GM12878 (cell line): ENCODE measurements around the gene GPC5. TPM values are rescaled to one million over a fixed set of nuclear protein-coding genes. Genes with fewer than 3 reads are reported as not detected.

ENCODE experiments used
- ATAC-seq: fragments of 200-7000 bp; cut with Tn5 transposase; 3 replicates; pipeline ENCODE4 v1.9.1; 2020; ENCODE audit warnings: mild to moderate bottlenecking, moderate library complexity
- BruUV-seq: library from RNA; stranded (reverse); fragments of 400-500 nt; replicated peaks from 2 replicates; lab custom pipeline; 2021; lab: Mats Ljungman, UMichigan
- CTCF ChIA-PET: fragments of 300-600 bp; sonication (Branson Sonifier 250); formaldehyde crosslinking; extraction: SDS; loops from one replicate; lab custom pipeline; 2021; ENCODE audit warnings: inconsistent platforms; lab: Yijun Ruan, JAX
- POLR2A ChIA-PET: fragments of 350-600 bp; formaldehyde crosslinking; extraction: SDS; loops from one replicate; lab custom pipeline; 2021; ENCODE audit warnings: inconsistent platforms; lab: Charles Lee
- RAD21 ChIA-PET: fragments of 300-600 bp; sonication (Branson Sonifier 250); formaldehyde crosslinking; loops from one replicate; lab custom pipeline; 2023; ENCODE audit warnings: antibody characterized with exemption; ENCODE audit not compliant: unreplicated experiment; lab: Charles Lee
- SMC1A ChIA-PET: fragments of 300-600 bp; sonication (Branson Sonifier 250); formaldehyde crosslinking; loops from one replicate; lab custom pipeline; 2023; ENCODE audit not compliant: unreplicated experiment, uncharacterized antibody; lab: Charles Lee
- DNase-seq: peaks from one replicate; pipeline ENCODE4 v3.0.0-alpha.2; 2011; ENCODE audit warnings: low read depth, low spot score
- FAIRE-seq: peaks from 3 replicates; lab custom pipeline; 2011; peaks lifted over from hg19 to GRCh38; lab: Jason Lieb, UNC
- H2AFZ ChIP-seq: 2 replicates; pipeline ENCODE4 v1.6.0; 2011; ENCODE audit warnings: low read depth, low read length, control low read depth; ENCODE audit not compliant: control insufficient read depth
- H3K27ac ChIP-seq: 2 replicates; pipeline ENCODE4 v1.5.1; 2011; ENCODE audit warnings: control low read depth; ENCODE audit not compliant: control insufficient read depth, insufficient read depth
- H3K27me3 ChIP-seq, 2 experiments: replicated peaks in 1 of 2; 2 replicates each; pipeline versions ENCODE4 v1.6.0 to v1.6.1; 2011; ENCODE audit warnings: low read length in 1 of 2; ENCODE audit not compliant: control insufficient read depth in 2 of 2, insufficient read depth in 2 of 2
- H3K36me3 ChIP-seq, 2 experiments: 2 replicates each; pipeline ENCODE4 v1.5.1; 2011; ENCODE audit warnings: low read length in 1 of 2; ENCODE audit not compliant: control insufficient read depth in 2 of 2, insufficient read depth in 2 of 2
- H3K4me1 ChIP-seq: 2 replicates; pipeline ENCODE4 v1.6.1; 2011; ENCODE audit warnings: mild to moderate bottlenecking, low read length, moderate library complexity, mixed read lengths; ENCODE audit not compliant: control insufficient read depth, insufficient read depth
- H3K4me2 ChIP-seq: 2 replicates; pipeline ENCODE4 v1.6.0; 2011; ENCODE audit warnings: control low read depth; ENCODE audit not compliant: control insufficient read depth, insufficient read depth
- H3K4me3 ChIP-seq: fragments of 200-600 bp; sonication (generic); 2 replicates; pipeline ENCODE4 v1.5.1; 2016
- H3K79me2 ChIP-seq: 2 replicates; pipeline ENCODE4 v1.6.0; 2011; ENCODE audit warnings: low read length; ENCODE audit not compliant: control insufficient read depth, insufficient read depth
- H3K9ac ChIP-seq: 2 replicates; pipeline ENCODE4 v1.8.0; 2011; ENCODE audit warnings: low read length, control low read depth, mixed read lengths; ENCODE audit not compliant: control insufficient read depth, insufficient read depth
- H3K9me3 ChIP-seq: replicated peaks from 3 replicates; pipeline ENCODE4 v1.5.1; 2011; ENCODE audit warnings: mild to moderate bottlenecking, low read length; ENCODE audit not compliant: control insufficient read depth, insufficient read depth
- H4K20me1 ChIP-seq: 2 replicates; pipeline ENCODE4 v1.6.0; 2011; ENCODE audit not compliant: control insufficient read depth, insufficient read depth
- BMI1 ChIP-seq: fragments of 450-650 bp; IDR thresholded peaks from 2 replicates; pipeline ENCODE4 v1.6.1; 2016; ENCODE audit warnings: mild to moderate bottlenecking, moderate library complexity, borderline replicate concordance
- CBX3 ChIP-seq: fragments of 200-600 bp; sonication (generic); IDR thresholded peaks from 2 replicates; pipeline ENCODE4 v1.6.1; 2016; ENCODE audit warnings: low read depth, borderline replicate concordance
- CBX5 ChIP-seq: sonication (generic); IDR thresholded peaks from 2 replicates; pipeline ENCODE4 v1.6.1; 2016; ENCODE audit warnings: low read depth, moderate library complexity, mild to moderate bottlenecking, inconsistent platforms
- CREB1 ChIP-seq: IDR thresholded peaks from 2 replicates; pipeline ENCODE4 v1.6.1; 2012; ENCODE audit warnings: low read depth, mild to moderate bottlenecking, inconsistent platforms
- IKZF2 ChIP-seq, 2 experiments: fragments of 450-650 bp; IDR thresholded peaks; 2 replicates each; pipeline ENCODE4 v1.6.1; 2017; ENCODE audit warnings: mild to moderate bottlenecking in 2 of 2, moderate library complexity in 2 of 2
- IRF4 ChIP-seq: IDR thresholded peaks from 2 replicates; pipeline ENCODE4 v1.6.1; 2011; ENCODE audit warnings: low read depth, low read length
- LARP7 ChIP-seq: fragments of 450-650 bp; IDR thresholded peaks from 2 replicates; pipeline ENCODE4 v1.6.1; 2017; ENCODE audit warnings: mild to moderate bottlenecking
- MEF2B ChIP-seq: fragments of 450-650 bp; IDR thresholded peaks from 2 replicates; pipeline ENCODE4 v1.6.1; 2018; ENCODE audit warnings: mild to moderate bottlenecking, moderate library complexity; ENCODE audit not compliant: partially characterized antibody, poor library complexity, severe bottlenecking
- REST ChIP-seq: IDR thresholded peaks from 2 replicates; pipeline ENCODE4 v1.6.1; 2012; ENCODE audit warnings: mild to moderate bottlenecking, low read depth, low read length
- YBX1 ChIP-seq: fragments of 450-650 bp; IDR thresholded peaks from 2 replicates; pipeline ENCODE4 v1.6.1; 2016; ENCODE audit warnings: antibody characterized with exemption
- ZSCAN29 ChIP-seq: fragments of 450-650 bp; IDR thresholded peaks from 2 replicates; pipeline ENCODE4 v1.6.1; 2017; ENCODE audit warnings: mild to moderate bottlenecking, moderate library complexity
- WGBS: methylation state at CpG from one replicate; pipeline ENCODE4 v1.1.6; 2016; ENCODE audit warnings: low lambda C conversion rate; ENCODE audit not compliant: insufficient replicate concordance, insufficient coverage; ENCODE audit errors: missing lambda C conversion rate; 5-methylcytosine and 5-hydroxymethylcytosine counted together
- in situ Hi-C: fragments of 300-500 bp; cut with MboI; formaldehyde crosslinking; loops from 9 replicates; pipeline ENCODE4 v1.14.3; 2018; ENCODE audit warnings: mixed read lengths
- intact Hi-C: fragments of 100-400 bp; cut with micrococcal nuclease; formaldehyde crosslinking; loops from one replicate; pipeline ENCODE4 v1.14.2; 2022; ENCODE audit not compliant: unreplicated experiment
- polyA plus RNA-seq, 11 experiments: library from polyadenylated mRNA; depleted of rRNA in 4 of 11; unstranded in 6 of 11; stranded (reverse) in 5 of 11; fragments of >200 nt; fragmentation: Nextera tagmentation in 4 of 11; fragmentation: Illumina TruSeq in 1 of 11; extraction: Ambion mirVana in 4 of 11; extraction: Trizol in 1 of 11; gene quantifications; 1 replicate in 1 of 11; 2 replicates in 10 of 11; pipeline versions ENCODE4 v1.2.1 to v1.2.3, GENCODE V29; 2011 to 2016; ENCODE audit warnings: inconsistent platforms in 2 of 11, missing spikeins in 2 of 11, low read depth in 1 of 11
- total RNA-seq, 4 experiments: library from RNA; depleted of rRNA in 3 of 4; stranded (reverse); fragments of >200 nt in 3 of 4; fragmentation: Illumina TruSeq in 1 of 4; extraction: Trizol in 1 of 4; gene quantifications; 2 replicates each; pipeline versions ENCODE4 v1.2.1 to v1.2.3, GENCODE V29; 2013 to 2021
- TF ChIP-seq, protein P1 (sequence below): IDR thresholded peaks from 2 replicates; pipeline ENCODE4 v1.6.1; 2011; ENCODE audit warnings: borderline replicate concordance, low read depth, mild to moderate bottlenecking, moderate library complexity, low read length; ENCODE audit not compliant: insufficient read depth, poor library complexity, severe bottlenecking
- TF ChIP-seq, protein P2 (sequence below): fragments of 450-650 bp; formaldehyde crosslinking; IDR thresholded peaks from 2 replicates; pipeline ENCODE4 v1.4.0; 2020; ENCODE audit warnings: mild to moderate bottlenecking, moderate library complexity
- TF ChIP-seq, protein P3 (sequence below): IDR thresholded peaks from 2 replicates; pipeline ENCODE4 v1.6.1; 2012; ENCODE audit warnings: low read length, inconsistent platforms

GPC5 gene
- total and polyA plus RNA-seq, 10 of the 15 experiments (the other 5 are each of a cell fraction or from before 2014, with no cell fraction given), result 0.05 to 0.87 (median 0.44) TPM; not detected in 1

DNA sequence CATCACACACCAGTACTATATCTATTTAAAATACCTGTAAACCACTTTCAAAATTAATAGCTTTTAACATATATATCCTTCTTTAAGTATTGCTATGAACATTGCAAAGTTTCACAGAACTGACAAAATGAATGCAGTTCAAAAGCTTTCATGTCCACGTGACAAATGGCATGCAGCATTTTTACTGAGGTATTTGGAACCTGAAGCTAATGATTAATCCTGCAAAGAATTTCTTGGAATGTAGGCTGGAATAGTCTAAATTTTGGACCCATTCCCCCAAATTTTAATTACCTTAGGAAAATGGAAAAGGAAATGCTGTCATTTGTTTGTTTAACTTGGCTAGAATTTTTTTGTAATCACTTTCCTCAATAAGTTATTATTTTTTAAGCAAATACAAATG, 1404.4 kb downstream of the GPC5 start (continued):
- TF ChIP-seq, protein P1, sequence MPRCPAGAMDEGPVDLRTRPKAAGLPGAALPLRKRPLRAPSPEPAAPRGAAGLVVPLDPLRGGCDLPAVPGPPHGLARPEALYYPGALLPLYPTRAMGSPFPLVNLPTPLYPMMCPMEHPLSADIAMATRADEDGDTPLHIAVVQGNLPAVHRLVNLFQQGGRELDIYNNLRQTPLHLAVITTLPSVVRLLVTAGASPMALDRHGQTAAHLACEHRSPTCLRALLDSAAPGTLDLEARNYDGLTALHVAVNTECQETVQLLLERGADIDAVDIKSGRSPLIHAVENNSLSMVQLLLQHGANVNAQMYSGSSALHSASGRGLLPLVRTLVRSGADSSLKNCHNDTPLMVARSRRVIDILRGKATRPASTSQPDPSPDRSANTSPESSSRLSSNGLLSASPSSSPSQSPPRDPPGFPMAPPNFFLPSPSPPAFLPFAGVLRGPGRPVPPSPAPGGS, result no peak
- TF ChIP-seq BMI1 (no peak), CBX3 (no peak)
- TF ChIP-seq, protein P2, sequence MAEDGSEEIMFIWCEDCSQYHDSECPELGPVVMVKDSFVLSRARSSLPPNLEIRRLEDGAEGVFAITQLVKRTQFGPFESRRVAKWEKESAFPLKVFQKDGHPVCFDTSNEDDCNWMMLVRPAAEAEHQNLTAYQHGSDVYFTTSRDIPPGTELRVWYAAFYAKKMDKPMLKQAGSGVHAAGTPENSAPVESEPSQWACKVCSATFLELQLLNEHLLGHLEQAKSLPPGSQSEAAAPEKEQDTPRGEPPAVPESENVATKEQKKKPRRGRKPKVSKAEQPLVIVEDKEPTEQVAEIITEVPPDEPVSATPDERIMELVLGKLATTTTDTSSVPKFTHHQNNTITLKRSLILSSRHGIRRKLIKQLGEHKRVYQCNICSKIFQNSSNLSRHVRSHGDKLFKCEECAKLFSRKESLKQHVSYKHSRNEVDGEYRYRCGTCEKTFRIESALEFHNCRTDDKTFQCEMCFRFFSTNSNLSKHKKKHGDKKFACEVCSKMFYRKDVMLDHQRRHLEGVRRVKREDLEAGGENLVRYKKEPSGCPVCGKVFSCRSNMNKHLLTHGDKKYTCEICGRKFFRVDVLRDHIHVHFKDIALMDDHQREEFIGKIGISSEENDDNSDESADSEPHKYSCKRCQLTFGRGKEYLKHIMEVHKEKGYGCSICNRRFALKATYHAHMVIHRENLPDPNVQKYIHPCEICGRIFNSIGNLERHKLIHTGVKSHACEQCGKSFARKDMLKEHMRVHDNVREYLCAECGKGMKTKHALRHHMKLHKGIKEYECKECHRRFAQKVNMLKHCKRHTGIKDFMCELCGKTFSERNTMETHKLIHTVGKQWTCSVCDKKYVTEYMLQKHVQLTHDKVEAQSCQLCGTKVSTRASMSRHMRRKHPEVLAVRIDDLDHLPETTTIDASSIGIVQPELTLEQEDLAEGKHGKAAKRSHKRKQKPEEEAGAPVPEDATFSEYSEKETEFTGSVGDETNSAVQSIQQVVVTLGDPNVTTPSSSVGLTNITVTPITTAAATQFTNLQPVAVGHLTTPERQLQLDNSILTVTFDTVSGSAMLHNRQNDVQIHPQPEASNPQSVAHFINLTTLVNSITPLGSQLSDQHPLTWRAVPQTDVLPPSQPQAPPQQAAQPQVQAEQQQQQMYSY, result no peak

- DNase-seq, result no peak
- FAIRE-seq, result no peak
- TF ChIP-seq BMI1 (no peak), LARP7 (no peak), REST (no peak), MEF2B (no peak), IKZF2 (IDR thresholded peaks at IDR 0.05) (no peak), IRF4 (no peak), CREB1 (no peak), YBX1 (no peak), ZSCAN29 (no peak), CBX5 (no peak)
- TF ChIP-seq, protein P3, sequence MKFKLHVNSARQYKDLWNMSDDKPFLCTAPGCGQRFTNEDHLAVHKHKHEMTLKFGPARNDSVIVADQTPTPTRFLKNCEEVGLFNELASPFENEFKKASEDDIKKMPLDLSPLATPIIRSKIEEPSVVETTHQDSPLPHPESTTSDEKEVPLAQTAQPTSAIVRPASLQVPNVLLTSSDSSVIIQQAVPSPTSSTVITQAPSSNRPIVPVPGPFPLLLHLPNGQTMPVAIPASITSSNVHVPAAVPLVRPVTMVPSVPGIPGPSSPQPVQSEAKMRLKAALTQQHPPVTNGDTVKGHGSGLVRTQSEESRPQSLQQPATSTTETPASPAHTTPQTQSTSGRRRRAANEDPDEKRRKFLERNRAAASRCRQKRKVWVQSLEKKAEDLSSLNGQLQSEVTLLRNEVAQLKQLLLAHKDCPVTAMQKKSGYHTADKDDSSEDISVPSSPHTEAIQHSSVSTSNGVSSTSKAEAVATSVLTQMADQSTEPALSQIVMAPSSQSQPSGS, result no peak
- TF ChIP-seq, all 136 proteins: peak for 0
- WGBS, result 4% methylated on average over 1 of the region's 1 CpG
- H3K27ac ChIP-seq, result no peak overlapping the region
- in situ Hi-C loops (no loop called here), intact Hi-C loops (no loop called here)
- CTCF ChIA-PET, result no interaction called here
- no peaks in the 10 kb centered on the region for H3K36me3 ChIP-seq
- no peak overlapping the region for H3K9ac ChIP-seq
- SMC1A ChIA-PET, result interaction anchor here (1.3 to 1.7 kb wide), 2 partner anchors 12 to 109 kb away, joined by 4 to 5 read pairs; no protein-coding TSS in a partner anchor
- RAD21 ChIA-PET, result no interaction called here
- no peak overlapping the region for H2AFZ ChIP-seq
- no peak overlapping the region for H3K4me3 ChIP-seq
- no peaks in the 10 kb centered on the region for H4K20me1 ChIP-seq
- H3K9me3 ChIP-seq, result no peaks in the 10 kb centered on the region
- POLR2A ChIA-PET, result no interaction called here
- H3K4me2 ChIP-seq, result no peak overlapping the region
- no peaks in the 10 kb centered on the region for H3K27me3 ChIP-seq
- no peaks in the 10 kb centered on the region for H3K4me1 ChIP-seq
- no peak for ATAC-seq
- no peaks in the 10 kb centered on the region for H3K79me2 ChIP-seq
- BruUV-seq, result no TSS peak
Measured at GRCh38 chr13:92804346-92804745, 1405.9 kb downstream of the GPC5 start.
